Rectal smooth muscle tissue (tissue), 1 donor: ENCODE data around the gene MRNIP.
"Not testable (repeated sequence)": the region's sequence is repeated elsewhere in the genome, so short reads cannot be mapped to it uniquely, and the experiment has no call there.

Experiments
- H3K27ac ChIP-seq: one replicate; pipeline ENCODE4 v1.7.0; 2013; ENCODE audit warnings: low read depth, low read length, inconsistent platforms
- H3K27me3 ChIP-seq: one replicate; pipeline ENCODE4 v1.7.0; 2013; ENCODE audit warnings: low read length; ENCODE audit not compliant: control insufficient read depth, insufficient read depth
- H3K36me3 ChIP-seq: one replicate; pipeline ENCODE4 v1.7.0; 2013; ENCODE audit warnings: low read length; ENCODE audit not compliant: control insufficient read depth, insufficient read depth
- H3K4me1 ChIP-seq: one replicate; pipeline ENCODE4 v1.7.0; 2013; ENCODE audit warnings: low read length; ENCODE audit not compliant: control insufficient read depth, insufficient read depth
- H3K4me3 ChIP-seq: one replicate; pipeline ENCODE4 v1.7.0; 2013; ENCODE audit warnings: low read length
- H3K9ac ChIP-seq: one replicate; pipeline ENCODE4 v1.7.0; 2013; ENCODE audit warnings: low read length

Gene MRNIP

GRCh38 chr5:179839328-179840256 is 19.0 kb downstream of the MRNIP start:
- no peaks in the 10 kb centered on the region for H3K4me1 ChIP-seq
- no peak overlapping the region for H3K9ac ChIP-seq
- peaks cover 30% of the 10 kb centered on the region for H3K36me3 ChIP-seq
- no peak overlapping the region for H3K4me3 ChIP-seq
- no peak overlapping the region for H3K27ac ChIP-seq
- H3K27me3 ChIP-seq, result no peaks in the 10 kb centered on the region

GRCh38 chr5:179837076-179838011 is 21.3 kb downstream of the MRNIP start:
- Histone ChIP-seq H3K27me3 (no peaks in the 10 kb centered on the region), H3K4me1 (no peaks in the 10 kb centered on the region), H3K27ac (no peak overlapping the region), H3K4me3 (no peak overlapping the region), H3K9ac (no peak overlapping the region), H3K36me3 (peaks cover 43% of the 10 kb centered on the region)

- Histone ChIP-seq H3K9ac (no peak overlapping the region), H3K4me1 (no peaks in the 10 kb centered on the region), H3K4me3 (no peak overlapping the region), H3K27ac (peak overlapping the region; percentile 43), H3K27me3 (no peaks in the 10 kb centered on the region), H3K36me3 (peaks cover 46% of the 10 kb centered on the region)
Observed at GRCh38 chr5:179836225-179837019, 22.2 kb downstream of the MRNIP start.

DNA sequence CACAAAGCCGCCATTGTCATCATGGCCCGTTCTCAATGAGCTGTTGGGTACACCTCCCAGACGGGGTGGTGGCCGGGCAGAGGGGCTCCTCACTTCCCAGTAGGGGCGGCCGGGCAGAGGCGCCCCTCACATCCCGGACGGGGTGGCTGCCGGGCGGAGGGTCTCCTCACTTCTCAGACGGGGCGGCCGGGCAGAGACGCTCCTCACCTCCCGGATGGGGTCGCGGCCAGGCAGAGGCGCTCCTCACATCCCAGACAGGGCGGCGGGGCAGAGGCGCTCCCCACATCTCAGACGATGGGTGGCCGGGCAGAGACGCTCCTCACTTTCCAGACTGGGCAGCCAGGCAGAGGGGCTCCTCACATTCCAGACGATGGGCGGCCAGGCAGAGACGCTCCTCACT is 23.7 kb downstream of the MRNIP start:
- H3K4me1 ChIP-seq, H3K27ac ChIP-seq, H3K27me3 ChIP-seq, H3K4me3 ChIP-seq, H3K9ac ChIP-seq: not testable (repeated sequence)
- H3K36me3 ChIP-seq, result peaks cover 52% of the 10 kb centered on the region

DNA sequence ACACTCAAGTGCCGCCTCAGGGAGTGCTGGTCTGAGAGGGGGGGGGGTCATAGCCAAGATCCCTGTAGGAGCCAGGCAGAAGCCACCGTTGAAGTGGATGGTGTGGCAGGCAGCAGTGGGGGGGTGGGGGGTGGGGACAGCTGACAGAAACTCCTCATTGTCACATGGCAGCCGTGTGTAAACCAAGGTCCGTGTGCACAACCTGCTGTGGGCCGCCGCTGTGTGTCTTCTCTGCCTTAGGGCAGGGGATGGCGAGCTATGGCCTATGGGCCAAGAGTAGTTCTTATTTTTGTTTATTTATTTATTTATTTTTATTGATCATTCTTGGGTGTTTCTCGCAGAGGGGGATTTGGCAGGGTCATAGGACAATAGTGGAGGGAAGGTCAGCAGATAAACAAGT is 24.5 kb downstream of the MRNIP start:
- Histone ChIP-seq H3K36me3 (peaks cover 57% of the 10 kb centered on the region), H3K27me3 (no peaks in the 10 kb centered on the region), H3K9ac (no peak overlapping the region), H3K4me1 (no peaks in the 10 kb centered on the region), H3K27ac (no peak overlapping the region), H3K4me3 (no peak overlapping the region)

GRCh38 chr5:179833709-179834070 is 24.9 kb downstream of the MRNIP start:
- no peaks in the 10 kb centered on the region for H3K27me3 ChIP-seq
- no peak overlapping the region for H3K4me3 ChIP-seq
- no peak overlapping the region for H3K27ac ChIP-seq
- H3K36me3 ChIP-seq, result peaks cover 61% of the 10 kb centered on the region
- no peak overlapping the region for H3K9ac ChIP-seq
- H3K4me1 ChIP-seq, result no peaks in the 10 kb centered on the region

- Histone ChIP-seq H3K9ac (no peak overlapping the region), H3K27me3 (no peaks in the 10 kb centered on the region), H3K4me3 (no peak overlapping the region), H3K36me3 (peaks cover 58% of the 10 kb centered on the region), H3K27ac (no peak overlapping the region), H3K4me1 (no peaks in the 10 kb centered on the region)
Observed at GRCh38 chr5:179833056-179833708, 25.4 kb downstream of the MRNIP start.

DNA sequence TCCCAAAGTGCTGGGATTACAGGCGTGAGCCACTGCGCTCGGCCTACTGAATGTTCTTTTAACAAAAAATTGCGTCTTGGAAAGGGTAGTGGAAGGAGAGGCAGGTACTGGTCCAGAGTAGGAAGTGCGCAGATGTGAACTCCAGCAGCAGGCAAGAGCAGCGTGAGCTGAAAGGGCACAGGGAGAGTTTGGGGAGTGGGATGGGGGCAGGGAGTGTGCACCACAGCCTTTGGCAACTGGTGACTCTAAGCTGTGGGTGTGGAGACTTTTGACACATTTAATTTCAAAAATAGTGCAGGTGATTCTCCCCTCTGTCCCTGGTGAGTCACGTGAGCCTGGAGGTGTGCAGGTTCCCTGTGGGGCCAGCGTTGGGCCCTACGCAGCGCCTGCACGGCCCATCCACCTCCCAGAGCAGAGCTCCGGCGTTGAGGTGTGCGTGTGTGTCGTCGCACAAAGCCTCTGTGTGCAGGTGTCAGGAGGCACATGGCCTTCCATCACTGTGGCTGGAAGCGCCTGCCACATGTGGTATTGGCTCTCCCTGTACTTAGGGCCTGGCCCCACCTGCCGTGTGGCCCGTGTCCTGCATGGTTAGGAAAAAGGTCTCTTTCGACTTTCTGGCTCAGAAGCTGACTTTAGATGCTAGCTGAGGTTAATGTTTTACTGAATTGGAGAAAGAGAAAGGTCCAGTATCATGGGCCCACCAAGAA is 26.4 kb downstream of the MRNIP start:
- H3K36me3 ChIP-seq, result peaks cover 54% of the 10 kb centered on the region
- H3K4me3 ChIP-seq, result no peak overlapping the region
- H3K4me1 ChIP-seq, result no peaks in the 10 kb centered on the region
- H3K9ac ChIP-seq, result no peak overlapping the region
- no peak overlapping the region for H3K27ac ChIP-seq
- H3K27me3 ChIP-seq, result no peaks in the 10 kb centered on the region

GRCh38 chr5:179830818-179831468 is 27.7 kb downstream of the MRNIP start:
- H3K36me3 ChIP-seq, result peaks cover 44% of the 10 kb centered on the region

GRCh38 chr5:179829732-179830435 is 28.7 kb downstream of the MRNIP start:
- no peak overlapping the region for H3K27ac ChIP-seq
- no peak overlapping the region for H3K4me3 ChIP-seq
- H3K27me3 ChIP-seq, result no peaks in the 10 kb centered on the region
- peaks cover 54% of the 10 kb centered on the region for H3K36me3 ChIP-seq
- H3K9ac ChIP-seq, result no peak overlapping the region
- no peaks in the 10 kb centered on the region for H3K4me1 ChIP-seq

More at GRCh38 chr5:179830818-179831468, 27.7 kb downstream of the MRNIP start:
- Histone ChIP-seq H3K27me3 (no peaks in the 10 kb centered on the region), H3K4me1 (no peaks in the 10 kb centered on the region), H3K9ac (no peak overlapping the region), H3K4me3 (no peak overlapping the region), H3K27ac (no peak overlapping the region)
